ENCODE data around the gene RAET1E. TPM values are rescaled to one million over a fixed set of nuclear protein-coding genes. Genes with fewer than 3 reads are reported as not detected.

The RAET1E gene
- total RNA-seq, 1 experiment from 2014 or later: not detected

DNA sequence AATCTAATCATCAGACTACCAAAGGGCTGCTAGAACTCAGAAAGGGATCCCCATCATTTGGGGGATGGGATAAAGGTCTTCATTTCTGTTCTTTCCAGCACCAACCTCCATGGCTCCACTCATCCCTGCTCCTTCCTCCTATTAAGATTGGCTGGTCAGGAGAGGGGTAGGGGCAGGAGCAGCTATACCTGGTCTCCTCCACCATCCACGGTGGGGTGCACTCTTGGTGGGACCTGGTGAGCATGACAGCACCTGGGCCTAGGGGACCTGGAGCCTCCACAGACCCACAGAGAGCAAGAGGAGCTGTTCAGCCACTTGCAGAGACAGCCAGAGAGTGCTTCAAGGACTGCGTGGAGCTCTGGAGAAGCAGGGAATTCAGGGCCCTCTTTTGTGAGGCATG is 37.8 kb upstream of the RAET1E start:
- no peak overlapping the region for H4K5ac ChIP-seq (ENCODE audit: insufficient read length, low read depth, low read length)
- no peak overlapping the region for H2AFZ ChIP-seq (ENCODE audit: low read length)
- H3K56ac ChIP-seq (ENCODE audit: insufficient read length, low read depth, low read length): no peak overlapping the region
- no peak overlapping the region for H2BK12ac ChIP-seq (ENCODE audit: insufficient read length, low read depth, low read length)
- H3K23ac ChIP-seq (ENCODE audit: insufficient read length, low read depth, low read length): no peak overlapping the region
- H2BK20ac ChIP-seq (ENCODE audit: low read depth, low read length, poor library complexity, severe bottlenecking): no peak overlapping the region
- H3K27ac ChIP-seq (ENCODE audit: insufficient read length, low read depth, low read length): no peak overlapping the region
- no CpG with 5 or more reads among the region's 2 CpGs for WGBS (ENCODE audit: extremely low coverage, insufficient read length, low lambda C conversion rate)
- no peak overlapping the region for H3K14ac ChIP-seq (ENCODE audit: insufficient read depth, low read length)
- no peak overlapping the region for H3K4ac ChIP-seq (ENCODE audit: low read depth, low read length)
- H3K27ac Mint-ChIP-seq: no peak overlapping the region; a peak in 1 of 7 replicates
- no peak for DNase-seq
- H2BK120ac ChIP-seq (ENCODE audit: low read depth, low read length, poor library complexity, severe bottlenecking): no peak overlapping the region
- H3K23me2 ChIP-seq (ENCODE audit: insufficient read length, low read depth, low read length, poor library complexity, severe bottlenecking): peaks cover 7% of the 10 kb centered on the region
- no peaks in the 10 kb centered on the region for H3K9me3 ChIP-seq (ENCODE audit: control insufficient read depth, low read depth, low read length)
- H4K20me1 ChIP-seq (ENCODE audit: control insufficient read depth, insufficient read depth, insufficient read length): no peaks in the 10 kb centered on the region
- no peak overlapping the region for H4K8ac ChIP-seq (replicated peaks; ENCODE audit: insufficient read length, low read depth, low read length)
- H2AK5ac ChIP-seq (ENCODE audit: insufficient read length, low read length): no peak overlapping the region
- H3K18ac ChIP-seq (ENCODE audit: insufficient read length, low read depth, low read length): no peak overlapping the region
- TF ChIP-seq, protein P1, sequence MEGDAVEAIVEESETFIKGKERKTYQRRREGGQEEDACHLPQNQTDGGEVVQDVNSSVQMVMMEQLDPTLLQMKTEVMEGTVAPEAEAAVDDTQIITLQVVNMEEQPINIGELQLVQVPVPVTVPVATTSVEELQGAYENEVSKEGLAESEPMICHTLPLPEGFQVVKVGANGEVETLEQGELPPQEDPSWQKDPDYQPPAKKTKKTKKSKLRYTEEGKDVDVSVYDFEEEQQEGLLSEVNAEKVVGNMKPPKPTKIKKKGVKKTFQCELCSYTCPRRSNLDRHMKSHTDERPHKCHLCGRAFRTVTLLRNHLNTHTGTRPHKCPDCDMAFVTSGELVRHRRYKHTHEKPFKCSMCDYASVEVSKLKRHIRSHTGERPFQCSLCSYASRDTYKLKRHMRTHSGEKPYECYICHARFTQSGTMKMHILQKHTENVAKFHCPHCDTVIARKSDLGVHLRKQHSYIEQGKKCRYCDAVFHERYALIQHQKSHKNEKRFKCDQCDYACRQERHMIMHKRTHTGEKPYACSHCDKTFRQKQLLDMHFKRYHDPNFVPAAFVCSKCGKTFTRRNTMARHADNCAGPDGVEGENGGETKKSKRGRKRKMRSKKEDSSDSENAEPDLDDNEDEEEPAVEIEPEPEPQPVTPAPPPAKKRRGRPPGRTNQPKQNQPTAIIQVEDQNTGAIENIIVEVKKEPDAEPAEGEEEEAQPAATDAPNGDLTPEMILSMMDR (conservative IDR thresholded peaks at IDR 0.05): no peak
- H3K36me3 Mint-ChIP-seq (ENCODE audit: insufficient read depth in 1 of 3, low read depth in 3 of 3): peaks cover 0 to 4% (median 3%) of the 10 kb centered on the region in 3 experiments; a peak in 3 of 7 replicates
- no peak overlapping the region for H3T11ph ChIP-seq (ENCODE audit: low read length)
- no peaks in the 10 kb centered on the region for H3K79me1 ChIP-seq (ENCODE audit: insufficient read depth, low read depth, low read length, poor library complexity, severe bottlenecking)
- H3K4me2 ChIP-seq (ENCODE audit: insufficient read depth, insufficient read length, low read length): no peak overlapping the region
- H3K4me3 Mint-ChIP-seq: no peak overlapping the region
- no peak overlapping the region for H3K9ac ChIP-seq (ENCODE audit: extremely low read depth, insufficient read length, low read length)
- H3K27me3 Mint-ChIP-seq (ENCODE audit: low read depth): peaks cover 97% of the 10 kb centered on the region
- no peaks in the 10 kb centered on the region for H3K79me2 ChIP-seq (ENCODE audit: insufficient read depth, low read length)
- H3K9me3 Mint-ChIP-seq: peaks cover 0 to 5% of the 10 kb centered on the region in 2 experiments; a peak in 1 of 5 replicates
- H3K4me1 Mint-ChIP-seq: peaks cover 6 to 8% of the 10 kb centered on the region in 2 experiments
- H3K27me3 ChIP-seq (ENCODE audit: insufficient read depth, low read length): peaks cover 56% of the 10 kb centered on the region
- H4K91ac ChIP-seq (ENCODE audit: insufficient read length, low read depth, low read length): no peak overlapping the region
- no peak overlapping the region for H2BK15ac ChIP-seq (ENCODE audit: low read depth, low read length)
- H3K4me1 ChIP-seq (ENCODE audit: insufficient read depth, low read length): no peaks in the 10 kb centered on the region
- H2BK5ac ChIP-seq (ENCODE audit: insufficient read length, low read length): no peak overlapping the region
